Lung (tissue), 12 donors: ENCODE measurements around the gene VEPH1. TPM values are rescaled to one million over a fixed set of nuclear protein-coding genes. Genes with fewer than 3 reads are reported as not detected.

Experiments used
- ATAC-seq: fragments of 200-7000 bp; cut with Tn5 transposase; one replicate; pipeline ENCODE4 v1.9.1; 2020; ENCODE audit warnings: moderate number of reproducible peaks; ENCODE audit not compliant: insufficient read depth, low FRiP score
- DNase-seq, 3 donors: peaks; one replicate each; pipeline ENCODE4 v3.0.0-alpha.2; 2013 to 2017
- H3K27ac ChIP-seq, 2 donors: one replicate each; pipeline ENCODE4 v1.5.1; 2013; ENCODE audit warnings: mild to moderate bottlenecking in 2 of 2, moderate library complexity in 2 of 2, control low read depth in 1 of 2, inconsistent platforms in 1 of 2, low read depth in 1 of 2, low read length in 1 of 2
- H3K27me3 ChIP-seq, 3 donors: one replicate each; pipeline ENCODE4 v1.5.1; 2013; ENCODE audit warnings: low read length in 2 of 3; ENCODE audit not compliant: control insufficient read depth in 3 of 3, insufficient read depth in 3 of 3
- H3K36me3 ChIP-seq, 4 donors: one replicate each; pipeline ENCODE4 v1.5.1; 2013; ENCODE audit warnings: low read length in 4 of 4, mild to moderate bottlenecking in 1 of 4, moderate library complexity in 1 of 4; ENCODE audit not compliant: control insufficient read depth in 4 of 4, insufficient read depth in 4 of 4
- H3K4me1 ChIP-seq, 5 donors: one replicate each; pipeline ENCODE4 v1.5.1; 2013; ENCODE audit warnings: low read length in 5 of 5, mild to moderate bottlenecking in 2 of 5, moderate library complexity in 1 of 5; ENCODE audit not compliant: control insufficient read depth in 5 of 5, insufficient read depth in 5 of 5
- H3K4me3 ChIP-seq: one replicate; pipeline ENCODE4 v1.5.1; 2013; ENCODE audit warnings: mild to moderate bottlenecking, control low read depth, moderate library complexity
- H3K9ac ChIP-seq, 2 donors: one replicate each; pipeline ENCODE4 v1.5.1; 2013; ENCODE audit warnings: low read length in 2 of 2, control low read depth in 1 of 2; ENCODE audit not compliant: insufficient read depth in 1 of 2
- H3K9me3 ChIP-seq, 4 donors: one replicate each; pipeline ENCODE4 v1.5.1; 2013; ENCODE audit warnings: low read length in 3 of 4, mild to moderate bottlenecking in 1 of 4, moderate library complexity in 1 of 4; ENCODE audit not compliant: control insufficient read depth in 4 of 4, insufficient read depth in 3 of 4
- WGBS, 2 donors: extraction: QIAGEN DNeasy Blood & Tissue Kit; methylation state at CpG; one replicate each; pipeline ENCODE4 v1.1.7; 2013; 5-methylcytosine and 5-hydroxymethylcytosine counted together
- polyA plus RNA-seq, 2 donors: library from polyadenylated mRNA; stranded (reverse); fragments of 200-250 nt; gene quantifications; one replicate each; pipeline ENCODE4 v1.2.1, GENCODE V29; 2013
- total RNA-seq, 2 donors: library from RNA; depleted of rRNA in 1 of 2; stranded (reverse); fragments of >200 nt in 1 of 2; gene quantifications; one replicate each; pipeline ENCODE4 v1.2.1, GENCODE V29; 2014 to 2021
- TF ChIP-seq, protein P1 (sequence below): IDR thresholded peaks from 2 replicates; pipeline ENCODE4 v1.5.1; 2012; ENCODE audit warnings: mild to moderate bottlenecking; ENCODE audit errors: control extremely low read depth, extremely low read depth
- donor health status: control.
- donor health status: control.
- donor health status: Bipolar disorder and iron deficiency.
- donor health status: healthy.
- donor health status: DM: yes; HTN: yes; CAD: no.

Gene VEPH1
- total and polyA plus RNA-seq, 4 donors = 14.6 to 237 (median 65.5) TPM

GRCh38 chr3:157220883-157221282 lies 282.3 kb downstream of the VEPH1 start:
- 88 to 92% methylated on average over 2 of the region's 2 CpGs for WGBS, 2 donors
- H3K27me3 ChIP-seq = no peaks in the 10 kb centered on the region
- no peaks in the 10 kb centered on the region for H3K4me1 ChIP-seq
- no peak overlapping the region for H3K4me3 ChIP-seq
- no peaks in the 10 kb centered on the region for H3K9me3 ChIP-seq
- TF ChIP-seq, protein P1, sequence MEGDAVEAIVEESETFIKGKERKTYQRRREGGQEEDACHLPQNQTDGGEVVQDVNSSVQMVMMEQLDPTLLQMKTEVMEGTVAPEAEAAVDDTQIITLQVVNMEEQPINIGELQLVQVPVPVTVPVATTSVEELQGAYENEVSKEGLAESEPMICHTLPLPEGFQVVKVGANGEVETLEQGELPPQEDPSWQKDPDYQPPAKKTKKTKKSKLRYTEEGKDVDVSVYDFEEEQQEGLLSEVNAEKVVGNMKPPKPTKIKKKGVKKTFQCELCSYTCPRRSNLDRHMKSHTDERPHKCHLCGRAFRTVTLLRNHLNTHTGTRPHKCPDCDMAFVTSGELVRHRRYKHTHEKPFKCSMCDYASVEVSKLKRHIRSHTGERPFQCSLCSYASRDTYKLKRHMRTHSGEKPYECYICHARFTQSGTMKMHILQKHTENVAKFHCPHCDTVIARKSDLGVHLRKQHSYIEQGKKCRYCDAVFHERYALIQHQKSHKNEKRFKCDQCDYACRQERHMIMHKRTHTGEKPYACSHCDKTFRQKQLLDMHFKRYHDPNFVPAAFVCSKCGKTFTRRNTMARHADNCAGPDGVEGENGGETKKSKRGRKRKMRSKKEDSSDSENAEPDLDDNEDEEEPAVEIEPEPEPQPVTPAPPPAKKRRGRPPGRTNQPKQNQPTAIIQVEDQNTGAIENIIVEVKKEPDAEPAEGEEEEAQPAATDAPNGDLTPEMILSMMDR = no peak
- DNase-seq (no peak), ATAC-seq (no peak)
- no peak overlapping the region for H3K9ac ChIP-seq
- no peak overlapping the region for H3K27ac ChIP-seq
- H3K36me3 ChIP-seq = no peaks in the 10 kb centered on the region

- Histone ChIP-seq H3K4me1 (no peaks in the 10 kb centered on the region), H3K27ac (no peak overlapping the region), H3K4me3 (no peak overlapping the region), H3K36me3 (no peaks in the 10 kb centered on the region), H3K27me3 (no peaks in the 10 kb centered on the region), H3K9me3 (no peaks in the 10 kb centered on the region), H3K9ac (no peak overlapping the region)
- ATAC-seq (no peak), DNase-seq (no peak)
- 28 to 36% methylated on average over 1 of the region's 1 CpG for WGBS, 2 donors
- TF ChIP-seq, protein P1 = no peak
Measured at GRCh38 chr3:157220211-157220610, 283.0 kb downstream of the VEPH1 start.

DNA sequence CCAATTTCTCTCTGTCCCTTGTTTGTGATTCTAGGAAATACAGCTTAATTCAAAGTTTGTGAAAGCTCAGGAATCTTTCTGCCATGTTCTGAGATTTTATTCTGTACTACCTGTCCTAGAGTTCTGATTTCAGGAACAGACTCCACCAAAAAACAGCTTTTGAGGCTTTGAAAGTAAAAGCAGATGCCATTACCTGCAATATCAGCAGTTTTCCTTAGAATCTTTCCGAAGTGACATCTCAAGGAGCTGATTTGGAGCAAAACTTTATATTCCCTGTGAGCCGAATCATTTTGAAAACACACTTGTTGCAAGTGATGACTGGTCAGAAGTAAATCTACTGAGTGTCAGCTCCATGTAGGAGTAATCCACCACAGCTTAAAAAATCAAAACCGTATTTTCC lies 284.0 kb downstream of the VEPH1 start:
- no peaks in the 10 kb centered on the region for H3K36me3 ChIP-seq
- H3K9ac ChIP-seq = no peak overlapping the region
- H3K27me3 ChIP-seq = no peaks in the 10 kb centered on the region
- H3K27ac ChIP-seq = no peak overlapping the region
- DNase-seq = no peak
- H3K9me3 ChIP-seq = no peaks in the 10 kb centered on the region
- no peaks in the 10 kb centered on the region for H3K4me1 ChIP-seq
- 95 to 97% methylated on average over 3 of the region's 3 CpGs for WGBS, 2 donors
- no peak for ATAC-seq
- no peak overlapping the region for H3K4me3 ChIP-seq
- TF ChIP-seq, protein P1 = no peak

Other genes with a start within 250 kb of the VEPH1 start
- gene PTX3, start 66.6 kb downstream of the VEPH1 start, total RNA-seq = 10 to 100 TPM in 1 of 2 donors, 1 to 10 TPM in 1; 4.1 to 45.8 TPM
- 100 to 1,000 TPM in 1 of 2 donors, 1 to 10 TPM in 1; 6.4 to 626 TPM for gene PTX3, start 66.6 kb downstream of the VEPH1 start, polyA plus RNA-seq